Activated CD4-positive, alpha-beta T cell treated with anti-CD3 and anti-CD28 coated beads, Interleukin-2, amount 10 ng/mL, durations not matched to agents 7 days and 5 days (primary cell): Measurements from ENCODE around the gene TRIM24. TPM values are rescaled to one million over a fixed set of nuclear protein-coding genes. Genes with fewer than 3 reads are reported as not detected.

ENCODE experiments used
- CTCF ChIA-PET: fragments of 350-600 bp; sonication (Branson Sonifier 250); formaldehyde crosslinking; loops from one replicate; lab custom pipeline; 2021; ENCODE audit warnings: antibody characterized with exemption; lab: Charles Lee
- POLR2A ChIA-PET: fragments of 350-600 bp; sonication (Branson Sonifier 250); formaldehyde crosslinking; loops from one replicate; lab custom pipeline; 2021; ENCODE audit warnings: antibody characterized with exemption; lab: Charles Lee
- DNase-seq: peaks from one replicate; pipeline ENCODE4 v3.0.0-alpha.2; 2020
- H3K27ac Mint-ChIP-seq: one replicate; pipeline ENCODE4 v1.8.0; 2021; ENCODE audit warnings: mild to moderate bottlenecking, moderate library complexity, mixed read lengths
- H3K27me3 Mint-ChIP-seq: one replicate; pipeline ENCODE4 v1.8.0; 2021; ENCODE audit warnings: mixed read lengths
- H3K36me3 Mint-ChIP-seq: one replicate; pipeline ENCODE4 v1.8.0; 2021; ENCODE audit warnings: low read depth, mixed read lengths
- H3K4me1 Mint-ChIP-seq: one replicate; pipeline ENCODE4 v1.8.0; 2021; ENCODE audit warnings: mixed read lengths
- H3K4me3 Mint-ChIP-seq: one replicate; pipeline ENCODE4 v1.8.0; 2021; ENCODE audit warnings: mild to moderate bottlenecking, moderate library complexity, mixed read lengths
- H3K9me3 Mint-ChIP-seq: one replicate; pipeline ENCODE4 v1.8.0; 2021; ENCODE audit warnings: mixed read lengths
- total RNA-seq, 2 experiments: library from RNA; stranded (reverse); gene quantifications; one replicate each; pipeline ENCODE4 v1.2.3, GENCODE V29; 2021

Gene TRIM24
- total RNA-seq, 2 experiments from 2014 or later = 22.0 to 26.2 TPM

- CTCF ChIA-PET = interaction anchor here (0.6 to 0.8 kb wide), 2 partner anchors 9 to 200 kb away, joined by 5 read pairs; no protein-coding TSS in a partner anchor
- H3K27ac Mint-ChIP-seq = no peak overlapping the region
These were observed 173.0 kb downstream of the TRIM24 start for GRCh38 chr7:138632826-138633602.

More at GRCh38 chr7:138632826-138633602, 173.0 kb downstream of the TRIM24 start:
- no peaks in the 10 kb centered on the region for H3K27me3 Mint-ChIP-seq
- no peak for DNase-seq
- no peaks in the 10 kb centered on the region for H3K9me3 Mint-ChIP-seq
- H3K4me1 Mint-ChIP-seq = peaks cover 11% of the 10 kb centered on the region
- POLR2A ChIA-PET = no interaction called here
- H3K4me3 Mint-ChIP-seq = no peak overlapping the region
- H3K36me3 Mint-ChIP-seq = no peaks in the 10 kb centered on the region

Other genes with a start within 250 kb of the TRIM24 start
- gene SVOPL, start 241.1 kb downstream of the TRIM24 start, total RNA-seq = 1 to 10 TPM; 1.3 to 2.3 TPM